Eye (tissue), 1 donor: ENCODE results near the gene RAI1.
"Not testable (repeated sequence)": the region's sequence is repeated elsewhere in the genome, so short reads cannot be mapped to it uniquely, and the experiment has no call there.

Experiments used
- DNase-seq: peaks from one replicate; pipeline ENCODE4 v3.0.0-alpha.2; 2015

RAI1 gene, protein sequence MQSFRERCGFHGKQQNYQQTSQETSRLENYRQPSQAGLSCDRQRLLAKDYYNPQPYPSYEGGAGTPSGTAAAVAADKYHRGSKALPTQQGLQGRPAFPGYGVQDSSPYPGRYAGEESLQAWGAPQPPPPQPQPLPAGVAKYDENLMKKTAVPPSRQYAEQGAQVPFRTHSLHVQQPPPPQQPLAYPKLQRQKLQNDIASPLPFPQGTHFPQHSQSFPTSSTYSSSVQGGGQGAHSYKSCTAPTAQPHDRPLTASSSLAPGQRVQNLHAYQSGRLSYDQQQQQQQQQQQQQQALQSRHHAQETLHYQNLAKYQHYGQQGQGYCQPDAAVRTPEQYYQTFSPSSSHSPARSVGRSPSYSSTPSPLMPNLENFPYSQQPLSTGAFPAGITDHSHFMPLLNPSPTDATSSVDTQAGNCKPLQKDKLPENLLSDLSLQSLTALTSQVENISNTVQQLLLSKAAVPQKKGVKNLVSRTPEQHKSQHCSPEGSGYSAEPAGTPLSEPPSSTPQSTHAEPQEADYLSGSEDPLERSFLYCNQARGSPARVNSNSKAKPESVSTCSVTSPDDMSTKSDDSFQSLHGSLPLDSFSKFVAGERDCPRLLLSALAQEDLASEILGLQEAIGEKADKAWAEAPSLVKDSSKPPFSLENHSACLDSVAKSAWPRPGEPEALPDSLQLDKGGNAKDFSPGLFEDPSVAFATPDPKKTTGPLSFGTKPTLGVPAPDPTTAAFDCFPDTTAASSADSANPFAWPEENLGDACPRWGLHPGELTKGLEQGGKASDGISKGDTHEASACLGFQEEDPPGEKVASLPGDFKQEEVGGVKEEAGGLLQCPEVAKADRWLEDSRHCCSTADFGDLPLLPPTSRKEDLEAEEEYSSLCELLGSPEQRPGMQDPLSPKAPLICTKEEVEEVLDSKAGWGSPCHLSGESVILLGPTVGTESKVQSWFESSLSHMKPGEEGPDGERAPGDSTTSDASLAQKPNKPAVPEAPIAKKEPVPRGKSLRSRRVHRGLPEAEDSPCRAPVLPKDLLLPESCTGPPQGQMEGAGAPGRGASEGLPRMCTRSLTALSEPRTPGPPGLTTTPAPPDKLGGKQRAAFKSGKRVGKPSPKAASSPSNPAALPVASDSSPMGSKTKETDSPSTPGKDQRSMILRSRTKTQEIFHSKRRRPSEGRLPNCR (N-terminal part only)

DNA sequence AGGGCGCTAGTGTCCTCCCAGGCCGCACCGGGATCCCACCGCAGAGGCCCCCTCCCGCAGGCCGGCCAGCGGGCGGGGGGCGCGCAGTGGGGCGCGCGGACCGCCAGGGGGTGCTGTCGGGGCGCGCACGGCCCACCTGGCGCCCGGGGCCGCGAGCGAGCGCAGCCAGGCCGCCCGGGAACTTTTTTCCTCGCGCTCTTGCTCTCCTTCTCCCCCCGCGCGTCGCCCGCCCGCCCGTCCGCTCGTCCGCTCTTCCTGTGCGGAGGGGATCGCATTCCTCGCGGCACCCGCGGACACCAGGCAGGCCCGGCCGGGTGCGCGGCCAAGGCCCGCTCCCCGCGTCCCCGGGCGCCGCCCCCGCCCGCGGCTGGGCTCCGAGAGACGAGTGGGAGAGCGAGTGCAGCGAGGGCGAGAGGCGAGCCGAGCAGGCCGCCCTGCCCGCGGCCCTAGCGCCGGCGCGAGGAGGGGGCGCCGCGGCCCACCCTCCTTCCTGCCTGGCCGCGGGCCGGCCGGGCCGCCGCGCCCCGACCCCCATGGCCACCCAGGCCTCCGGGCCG, at the start of gene RAI1:
RAI1 (plus strand) TSS at position 272 of the 557 bp plus-strand sequence. CDS start 111,491 bp downstream, outside the sequence.
- peak; percentile 94 for DNase-seq

DNA sequence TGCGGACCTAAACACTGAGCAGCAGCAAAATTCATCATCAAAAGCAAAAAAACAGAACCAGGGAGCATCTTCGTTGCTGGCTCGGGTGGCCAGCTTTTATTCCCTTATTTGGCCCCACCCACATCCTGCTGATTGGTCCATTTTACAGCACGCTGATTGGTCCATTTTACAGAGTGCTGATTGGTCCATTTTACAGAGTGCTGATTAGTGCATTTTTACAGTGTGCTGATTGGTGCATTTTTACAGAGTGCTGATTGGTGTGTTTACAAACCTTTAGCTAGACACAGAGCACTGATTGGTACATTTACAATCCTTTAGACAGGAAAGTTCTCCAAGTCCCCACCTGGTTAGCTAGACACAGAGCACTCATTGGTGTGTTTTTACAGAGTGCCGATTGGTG, 48.6 kb upstream of the RAI1 start:
- DNase-seq = not testable (repeated sequence)

DNA sequence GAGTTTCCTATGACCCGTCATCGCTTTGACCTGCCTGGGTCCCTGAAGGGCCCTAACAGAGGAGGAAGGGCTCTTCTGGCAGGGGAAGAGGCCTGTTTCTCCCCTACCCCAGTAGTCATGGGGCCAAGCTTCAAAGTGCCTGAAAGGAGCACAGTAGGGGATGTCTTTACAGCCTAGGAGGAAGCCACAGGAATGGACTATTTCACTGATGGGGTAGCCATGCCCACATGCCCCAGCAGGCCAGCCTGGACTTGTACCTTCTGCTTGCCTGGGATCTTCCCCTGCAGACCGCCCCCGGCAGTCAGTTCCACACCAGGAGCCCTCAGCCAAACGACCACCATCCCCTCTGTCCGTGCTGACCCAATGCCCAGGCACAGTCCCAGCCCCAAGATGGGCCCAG, 47.9 kb upstream of the RAI1 start:
- no peak for DNase-seq

DNA sequence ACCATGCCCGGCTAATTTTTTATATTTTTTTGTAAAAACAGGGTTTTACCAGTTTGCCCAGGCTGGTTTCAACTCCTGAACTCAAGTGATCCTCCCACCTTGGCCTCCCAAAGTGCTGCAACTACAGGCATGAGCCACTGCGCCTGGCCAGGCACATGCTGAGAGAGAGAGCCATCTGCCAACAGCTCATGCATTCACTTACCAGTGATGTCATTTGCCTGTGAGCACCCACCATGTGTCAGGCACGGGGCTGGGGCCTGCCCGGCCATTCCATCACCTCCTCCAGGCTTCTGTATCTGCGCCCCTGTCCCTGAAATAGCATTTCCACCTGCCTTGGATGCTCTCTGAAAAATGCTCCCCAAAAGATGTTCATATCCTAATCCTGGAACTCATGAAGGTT, 46.1 kb upstream of the RAI1 start:
- no peak for DNase-seq

DNA sequence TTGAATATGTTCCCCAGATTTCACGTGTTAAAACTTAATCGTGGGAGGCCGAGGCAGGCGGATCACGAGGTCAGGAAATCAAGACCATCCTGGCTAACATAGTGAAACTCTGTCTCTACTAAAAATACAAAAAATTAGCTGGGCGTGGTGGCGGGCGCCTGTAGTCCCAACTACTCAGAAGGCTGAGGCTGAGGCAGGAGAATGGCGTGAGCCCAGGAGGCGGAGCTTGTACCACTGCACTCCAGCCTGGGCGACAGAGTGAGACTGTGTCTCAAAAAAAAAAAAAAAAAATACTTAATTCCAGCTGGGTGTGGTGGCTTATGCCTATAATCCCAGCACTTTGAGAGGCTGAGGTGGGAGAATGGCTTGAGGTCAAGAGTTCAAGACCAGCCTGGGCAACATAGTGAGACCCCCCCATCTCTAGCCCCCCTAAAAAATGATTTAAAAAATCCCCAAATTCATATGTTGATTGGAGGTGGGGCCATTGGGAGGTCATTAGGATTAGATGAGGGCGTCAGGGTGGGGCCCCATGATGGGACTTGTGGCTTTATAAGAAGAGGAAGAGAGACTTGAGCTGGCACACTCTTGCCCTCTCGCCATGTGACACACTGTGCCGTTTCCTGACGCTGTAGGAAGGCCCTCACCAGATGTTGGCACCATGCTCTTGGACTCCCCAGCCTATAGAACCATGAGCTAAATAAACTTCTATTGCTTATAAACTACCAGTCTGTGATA, 45.6 kb upstream of the RAI1 start:
- DNase-seq = not testable (repeated sequence)

DNA sequence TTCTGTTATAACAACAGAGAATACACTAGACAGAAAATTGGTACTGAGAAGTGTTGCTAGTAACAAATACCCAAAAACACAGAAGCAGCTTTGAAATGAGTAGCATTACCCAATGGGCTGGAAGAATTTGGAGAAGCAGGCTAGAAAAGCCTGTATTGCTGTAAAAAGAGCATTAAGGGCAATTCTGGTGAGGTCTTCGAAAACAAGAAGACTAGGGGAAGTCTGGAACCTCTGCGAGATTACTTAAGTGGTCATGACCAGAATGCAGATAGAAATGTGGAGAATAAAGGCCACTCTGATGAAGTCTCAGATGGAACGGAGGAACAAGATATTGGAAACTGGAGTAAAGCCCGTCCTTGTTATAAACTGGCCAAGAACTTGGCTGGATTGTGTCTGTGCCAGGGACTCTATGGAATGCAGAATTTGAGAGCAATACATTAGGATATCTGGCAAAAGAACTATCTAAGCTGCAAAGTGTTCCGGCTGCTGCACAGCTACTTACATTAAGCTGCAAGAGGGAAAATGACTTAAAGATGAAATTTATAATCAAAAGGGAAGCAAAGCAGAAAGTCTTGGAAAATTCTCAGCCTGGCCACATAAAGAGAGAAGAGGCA, 44.9 kb upstream of the RAI1 start:
- peak; percentile 44 for DNase-seq

DNA sequence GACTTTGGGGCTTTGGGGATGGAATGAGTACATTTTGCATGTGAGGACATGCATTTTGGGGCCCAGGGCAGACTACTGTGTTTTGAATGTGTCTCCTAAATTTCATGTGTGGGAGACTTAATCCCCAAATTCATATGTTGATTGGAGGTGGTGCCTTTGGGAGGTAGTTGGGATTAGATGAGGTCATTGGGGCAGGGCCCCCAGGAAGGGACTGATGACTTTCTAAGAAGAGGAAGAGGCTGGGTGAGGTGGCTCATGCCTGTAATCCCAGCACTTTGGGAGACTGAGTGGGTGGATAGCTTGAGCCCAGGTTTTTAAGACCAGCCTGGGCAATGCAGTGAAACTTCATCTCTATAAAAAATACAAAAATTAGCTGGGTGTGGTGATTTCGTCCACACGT, 42.8 kb upstream of the RAI1 start:
- DNase-seq = no peak

DNA sequence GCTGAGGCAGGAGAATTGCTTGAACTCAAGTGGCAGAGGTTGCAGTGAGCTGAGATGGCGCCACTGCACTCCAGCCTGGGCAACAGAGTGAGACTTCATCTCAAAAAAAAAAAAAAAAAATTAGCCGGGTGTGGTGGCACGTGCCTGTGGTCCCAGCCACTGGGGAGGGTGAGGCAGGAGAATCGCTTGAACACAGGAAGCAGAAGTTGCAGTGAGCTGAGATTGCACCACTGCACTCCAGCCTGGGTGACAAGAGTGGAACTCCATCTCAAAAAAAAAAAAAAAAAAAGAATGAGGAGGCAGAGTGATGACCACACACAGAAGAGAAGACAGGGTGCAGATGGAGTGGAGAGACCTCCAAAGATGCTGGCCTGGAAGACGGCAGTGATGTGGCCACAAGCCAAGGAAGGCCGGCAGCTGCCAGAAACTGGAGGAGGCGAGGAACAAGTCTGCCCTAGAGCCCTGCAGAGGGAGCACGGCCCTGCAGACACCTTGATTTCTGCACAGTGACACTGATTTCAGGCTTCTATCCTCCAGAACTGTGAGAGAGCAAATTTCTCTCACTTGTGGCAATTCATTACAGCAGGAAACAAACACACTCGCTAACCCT, 41.5 kb upstream of the RAI1 start:
- DNase-seq = not testable (repeated sequence)

DNA sequence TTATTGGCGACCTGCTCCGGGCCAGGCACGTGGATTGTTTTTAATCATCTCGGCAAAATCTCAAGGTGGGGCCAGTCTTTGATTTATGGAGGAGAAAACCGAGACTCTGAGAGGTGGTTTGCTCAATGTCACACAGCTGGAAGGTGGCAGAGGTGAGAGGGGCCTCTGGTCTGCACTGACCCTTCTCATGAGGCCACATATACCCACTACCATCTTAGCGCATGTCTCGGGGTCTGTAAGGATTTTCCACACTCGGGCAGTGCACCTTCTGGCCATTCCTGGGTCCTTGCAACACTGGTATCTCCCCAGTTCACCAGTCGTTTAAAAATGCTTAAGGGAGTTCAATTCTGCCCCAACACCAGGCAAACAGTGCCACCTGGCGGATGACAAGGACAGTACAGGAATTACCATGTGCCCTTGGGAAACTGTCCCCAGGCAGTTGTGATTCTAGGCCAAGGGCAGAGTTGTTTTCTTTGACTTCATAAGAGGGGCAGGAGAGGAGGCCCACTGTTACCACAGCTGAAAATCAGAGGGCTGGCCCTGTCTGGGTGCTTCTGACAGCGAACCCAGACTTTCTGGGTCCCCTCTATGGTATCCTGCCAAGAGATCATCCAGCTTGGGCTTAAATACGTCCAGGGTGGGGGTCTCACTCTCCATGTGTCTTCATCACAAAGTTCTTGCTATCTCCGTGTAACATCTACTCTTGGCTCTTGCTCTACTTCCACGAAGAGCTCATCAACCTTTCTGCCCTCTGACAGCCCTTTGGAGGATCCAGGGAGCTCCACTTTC, 39.4 kb upstream of the RAI1 start:
- DNase-seq = peak; percentile 94

DNA sequence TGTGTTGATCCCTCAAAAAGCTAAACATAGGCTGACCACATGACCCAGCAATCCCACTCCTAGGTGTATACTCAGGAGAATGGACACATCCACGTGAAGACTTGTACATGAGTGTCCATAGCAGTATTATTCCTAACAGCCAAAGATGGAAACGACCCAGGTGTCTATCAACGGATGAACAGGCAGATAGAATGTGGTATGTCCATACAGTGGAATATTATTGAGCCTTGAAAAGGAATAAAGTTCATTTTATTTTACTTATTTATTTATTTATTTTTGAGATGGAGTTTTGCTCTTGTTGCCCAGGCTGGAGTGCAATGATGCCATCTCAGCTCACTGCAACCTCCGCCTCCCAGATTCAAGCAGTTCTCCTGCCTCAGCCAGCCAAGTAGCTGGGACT, 36.1 kb upstream of the RAI1 start:
- DNase-seq = not testable (repeated sequence)

DNA sequence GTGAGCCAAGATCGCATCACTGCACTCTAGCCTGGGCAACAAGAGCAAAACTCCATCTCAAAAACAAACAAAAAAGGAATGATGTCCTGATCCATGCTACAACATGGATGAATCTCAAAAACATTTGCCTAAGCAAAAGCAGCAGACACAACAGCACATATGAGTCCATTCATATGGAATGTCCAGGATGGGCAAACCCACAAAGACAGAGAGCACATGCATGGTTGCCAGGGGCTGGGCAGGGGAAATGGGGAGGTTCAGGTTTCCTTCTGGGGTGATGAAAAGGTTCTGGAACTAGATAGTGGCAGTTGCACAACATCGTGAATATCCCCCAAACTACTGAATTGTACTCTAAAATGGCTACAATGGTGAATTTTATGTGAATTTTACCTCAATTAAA, 35.3 kb upstream of the RAI1 start:
- DNase-seq = no peak

DNA sequence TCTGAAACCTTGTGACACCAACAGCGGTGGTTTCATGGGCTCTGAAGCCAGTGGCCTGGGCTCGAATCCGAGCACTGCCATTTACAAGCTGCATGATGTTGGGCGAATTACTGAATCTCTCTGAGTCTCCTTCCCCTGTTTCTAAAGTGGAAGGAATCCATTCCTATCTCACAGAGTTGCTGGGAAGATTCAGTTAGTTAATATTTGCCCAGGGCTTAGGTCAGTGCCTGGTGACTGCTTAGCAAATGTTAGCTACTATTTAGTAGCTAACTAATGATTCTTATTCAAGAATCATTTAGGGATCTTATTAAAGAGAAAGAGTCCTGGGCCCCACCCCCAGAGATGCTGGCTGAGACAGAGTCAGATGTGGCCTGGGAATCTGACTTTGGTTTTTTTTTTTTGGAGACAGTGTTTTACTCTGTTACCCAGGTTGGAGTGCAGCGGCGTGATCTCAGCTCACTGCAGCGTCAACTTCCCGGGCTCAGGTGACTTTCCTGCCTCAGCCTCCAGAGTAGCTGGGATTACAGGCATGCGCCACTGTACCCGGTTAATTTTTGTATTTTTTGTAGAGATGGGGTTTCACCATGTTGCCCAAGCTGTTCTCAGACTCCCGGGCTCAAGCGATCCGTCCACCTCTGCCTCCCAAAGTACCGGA, 33.6 kb upstream of the RAI1 start:
- DNase-seq = no peak

DNA sequence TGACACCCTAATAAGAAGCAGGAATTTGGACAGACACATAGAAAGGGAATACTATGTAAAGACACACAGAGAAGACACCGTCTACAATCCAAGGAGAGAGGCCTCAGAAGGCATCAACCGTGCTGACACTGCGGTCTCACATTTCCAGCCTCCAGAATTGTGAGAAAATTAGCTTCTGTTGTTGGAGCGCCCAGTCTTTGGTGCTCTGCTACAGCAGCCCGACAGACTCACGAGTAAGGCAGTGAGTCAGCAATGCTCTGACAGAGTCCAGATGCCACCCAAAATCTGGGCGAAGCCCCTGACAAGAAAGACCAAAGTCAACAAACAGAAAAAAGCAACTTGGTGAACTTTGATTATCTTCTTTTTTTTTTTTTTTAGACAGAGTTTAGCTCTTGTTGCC, 32.5 kb upstream of the RAI1 start:
- no peak for DNase-seq

DNA sequence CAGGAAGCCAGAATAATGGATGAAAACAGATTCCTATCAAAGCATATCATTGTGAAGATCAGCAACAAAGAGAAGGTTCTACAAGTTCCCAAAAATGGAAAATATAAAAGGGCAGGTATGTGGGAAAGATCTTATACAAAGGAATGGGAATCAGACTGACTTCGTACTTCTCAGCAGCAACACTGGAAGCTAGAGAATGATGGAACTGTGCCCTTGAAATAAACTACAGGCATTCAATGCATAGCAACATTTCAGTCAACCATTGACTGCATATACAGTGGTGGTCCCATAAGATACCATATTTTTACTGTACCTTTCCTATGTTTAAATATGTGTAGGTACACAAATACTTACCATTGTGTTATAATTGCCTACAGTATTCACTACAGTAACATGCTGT, 30.3 kb upstream of the RAI1 start:
- DNase-seq = no peak

DNA sequence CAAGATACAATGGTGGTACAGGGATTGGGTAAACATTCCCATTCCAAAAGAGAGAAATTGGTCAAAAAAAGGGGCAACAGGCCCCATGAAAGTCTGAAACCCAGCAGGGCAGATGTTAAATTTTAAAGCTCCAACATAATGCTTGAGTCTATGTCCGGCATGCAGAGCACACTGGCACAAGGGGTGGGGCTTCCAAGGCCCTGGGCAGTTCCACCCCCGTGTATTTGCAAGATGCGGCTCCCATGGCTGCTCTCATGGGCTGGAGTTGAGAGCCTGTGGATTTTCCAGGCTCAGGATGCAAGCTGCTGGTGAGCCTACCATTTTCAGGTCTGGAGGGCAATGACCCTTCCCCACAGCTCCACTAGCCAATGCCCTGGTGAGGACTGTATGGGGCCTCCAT, 27.9 kb upstream of the RAI1 start:
- DNase-seq = no peak

DNA sequence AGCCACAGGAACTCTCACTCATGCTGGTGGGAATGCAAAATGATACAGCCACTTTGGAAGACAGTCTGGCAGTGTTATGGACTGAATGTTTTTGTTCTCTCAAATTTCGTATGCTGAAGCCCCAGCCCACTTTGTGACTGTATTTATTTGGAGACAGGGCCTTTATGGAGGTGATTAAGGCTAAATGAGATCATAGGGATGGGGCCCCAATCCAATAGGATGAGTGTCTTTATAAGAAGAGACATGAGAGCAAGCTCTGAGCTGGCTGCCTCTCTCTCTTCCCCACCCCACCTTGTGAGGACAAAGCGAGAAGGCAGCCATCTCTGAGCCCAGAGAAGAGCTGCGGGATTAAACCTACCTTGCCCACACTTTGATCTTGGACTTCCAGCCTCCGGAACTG, 21.9 kb upstream of the RAI1 start:
- no peak for DNase-seq

DNA sequence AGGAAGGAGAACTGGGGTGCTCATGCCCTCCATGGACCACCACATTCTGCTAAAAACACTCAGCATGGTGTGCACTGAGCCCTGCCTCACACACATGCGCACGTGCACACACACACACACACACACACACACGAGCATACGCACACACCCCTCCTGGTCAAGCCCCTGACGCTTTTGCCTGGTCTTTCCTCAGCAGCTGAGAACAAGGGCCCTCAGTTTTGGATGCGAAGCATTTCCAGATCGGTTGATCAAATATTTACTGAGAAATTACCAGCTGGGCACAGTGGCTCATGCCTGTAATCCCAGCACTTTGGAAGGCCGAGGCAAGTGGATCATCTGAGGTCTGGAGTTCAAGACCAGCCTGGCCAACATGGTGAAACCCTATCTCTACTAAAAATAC, 20.1 kb upstream of the RAI1 start:
- no peak for DNase-seq

DNA sequence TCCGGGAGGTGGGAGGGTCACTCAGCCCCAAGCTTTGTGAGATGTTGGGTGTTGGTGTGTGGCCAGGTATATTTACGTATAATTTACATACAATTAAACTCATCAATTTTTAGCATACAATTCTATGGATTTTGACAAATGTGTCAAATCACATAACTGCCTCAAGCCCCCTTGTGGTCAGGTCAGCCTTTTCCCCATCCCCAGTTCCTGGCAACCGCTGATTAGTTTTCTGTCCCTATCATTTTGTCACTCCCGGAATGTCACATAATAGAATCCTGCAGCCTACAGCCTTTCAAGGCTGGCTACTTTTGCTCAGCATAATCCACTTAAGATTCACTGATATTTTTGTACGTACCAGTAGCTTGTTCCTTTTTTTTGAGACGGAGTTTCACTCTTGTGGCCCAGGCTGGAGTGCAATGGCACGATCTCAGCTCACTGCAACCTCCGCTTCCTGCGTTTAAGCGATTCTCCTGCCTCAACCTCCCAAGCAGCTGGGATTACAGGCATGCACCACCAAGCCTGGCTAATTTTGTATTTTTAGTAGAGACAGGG, 19.3 kb upstream of the RAI1 start:
- DNase-seq = no peak

DNA sequence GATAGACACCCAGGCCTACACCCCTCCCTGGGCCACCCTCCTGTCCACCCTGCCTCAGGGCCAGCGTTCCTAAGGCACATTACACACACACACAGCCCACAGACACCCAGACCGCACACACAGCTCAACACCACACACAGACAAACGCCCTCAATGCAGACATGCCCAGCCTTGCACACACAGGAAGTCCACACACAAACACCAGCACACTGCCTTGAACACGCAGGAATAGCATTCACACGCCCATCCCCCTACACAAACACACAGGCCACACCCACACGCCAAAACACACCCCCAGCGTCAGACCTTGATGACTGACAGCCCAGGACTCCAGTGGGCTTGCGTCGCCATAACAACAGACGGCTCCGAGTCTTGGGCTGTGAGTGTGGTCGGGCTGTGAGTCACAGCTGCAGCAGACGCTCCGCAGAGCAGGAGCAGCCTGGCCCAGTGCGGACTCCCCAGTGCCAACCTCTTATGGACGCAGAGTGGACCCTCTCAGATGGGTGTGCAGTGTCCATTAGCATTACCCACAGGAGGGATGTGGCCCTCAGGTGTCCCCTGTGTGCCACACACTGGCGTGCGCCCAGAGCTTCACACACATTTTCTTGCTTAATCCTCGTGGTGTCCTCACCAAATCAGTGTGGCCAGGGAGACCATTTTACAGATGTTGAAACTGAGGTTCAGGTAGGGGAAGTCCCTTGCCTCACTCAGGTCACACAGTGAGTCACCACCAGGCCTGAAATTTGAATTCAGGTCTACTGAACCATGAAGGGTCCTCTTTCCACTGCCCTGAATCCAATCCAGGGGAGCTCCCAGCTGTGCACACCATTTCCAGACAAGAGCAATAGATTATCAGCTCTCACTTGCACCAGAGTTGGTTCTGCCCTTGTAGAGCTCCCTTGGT, 17.8 kb upstream of the RAI1 start:
- peak; percentile 94 for DNase-seq
